ENCODE measurements around the gene ATP2C2.

Gene ATP2C2

DNA sequence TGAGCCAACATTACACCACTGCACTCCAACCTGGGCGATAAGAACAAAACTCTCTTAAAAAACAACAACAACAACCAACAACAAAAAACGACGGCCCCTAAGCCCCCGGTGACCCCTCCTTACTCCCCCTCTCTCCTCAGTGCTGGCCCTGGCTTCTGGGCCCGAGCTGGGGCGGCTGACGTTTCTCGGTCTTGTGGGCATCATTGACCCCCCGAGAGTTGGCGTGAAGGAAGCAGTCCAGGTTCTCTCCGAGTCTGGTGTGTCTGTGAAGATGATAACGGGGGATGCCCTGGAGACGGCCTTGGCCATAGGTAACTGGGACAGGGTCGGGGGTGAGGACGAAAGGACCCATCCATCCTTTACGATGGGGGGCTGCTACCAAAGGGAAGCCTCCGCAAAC, 83.4 kb downstream of the ATP2C2 start:
- DNase-seq (ENCODE audit: low read depth, low spot score) = no peak
- TF ChIP-seq, protein P1, sequence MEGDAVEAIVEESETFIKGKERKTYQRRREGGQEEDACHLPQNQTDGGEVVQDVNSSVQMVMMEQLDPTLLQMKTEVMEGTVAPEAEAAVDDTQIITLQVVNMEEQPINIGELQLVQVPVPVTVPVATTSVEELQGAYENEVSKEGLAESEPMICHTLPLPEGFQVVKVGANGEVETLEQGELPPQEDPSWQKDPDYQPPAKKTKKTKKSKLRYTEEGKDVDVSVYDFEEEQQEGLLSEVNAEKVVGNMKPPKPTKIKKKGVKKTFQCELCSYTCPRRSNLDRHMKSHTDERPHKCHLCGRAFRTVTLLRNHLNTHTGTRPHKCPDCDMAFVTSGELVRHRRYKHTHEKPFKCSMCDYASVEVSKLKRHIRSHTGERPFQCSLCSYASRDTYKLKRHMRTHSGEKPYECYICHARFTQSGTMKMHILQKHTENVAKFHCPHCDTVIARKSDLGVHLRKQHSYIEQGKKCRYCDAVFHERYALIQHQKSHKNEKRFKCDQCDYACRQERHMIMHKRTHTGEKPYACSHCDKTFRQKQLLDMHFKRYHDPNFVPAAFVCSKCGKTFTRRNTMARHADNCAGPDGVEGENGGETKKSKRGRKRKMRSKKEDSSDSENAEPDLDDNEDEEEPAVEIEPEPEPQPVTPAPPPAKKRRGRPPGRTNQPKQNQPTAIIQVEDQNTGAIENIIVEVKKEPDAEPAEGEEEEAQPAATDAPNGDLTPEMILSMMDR (IDR thresholded peaks at IDR 0.05; ENCODE audit: low read depth, low read length) = no peak
- in situ Hi-C loops (cut with HindIII; ENCODE audit: low sequenced_read_pairs) = no loop called here
- no peak overlapping the region for H3K4me3 ChIP-seq (ENCODE audit: low read depth, low read length)

DNA sequence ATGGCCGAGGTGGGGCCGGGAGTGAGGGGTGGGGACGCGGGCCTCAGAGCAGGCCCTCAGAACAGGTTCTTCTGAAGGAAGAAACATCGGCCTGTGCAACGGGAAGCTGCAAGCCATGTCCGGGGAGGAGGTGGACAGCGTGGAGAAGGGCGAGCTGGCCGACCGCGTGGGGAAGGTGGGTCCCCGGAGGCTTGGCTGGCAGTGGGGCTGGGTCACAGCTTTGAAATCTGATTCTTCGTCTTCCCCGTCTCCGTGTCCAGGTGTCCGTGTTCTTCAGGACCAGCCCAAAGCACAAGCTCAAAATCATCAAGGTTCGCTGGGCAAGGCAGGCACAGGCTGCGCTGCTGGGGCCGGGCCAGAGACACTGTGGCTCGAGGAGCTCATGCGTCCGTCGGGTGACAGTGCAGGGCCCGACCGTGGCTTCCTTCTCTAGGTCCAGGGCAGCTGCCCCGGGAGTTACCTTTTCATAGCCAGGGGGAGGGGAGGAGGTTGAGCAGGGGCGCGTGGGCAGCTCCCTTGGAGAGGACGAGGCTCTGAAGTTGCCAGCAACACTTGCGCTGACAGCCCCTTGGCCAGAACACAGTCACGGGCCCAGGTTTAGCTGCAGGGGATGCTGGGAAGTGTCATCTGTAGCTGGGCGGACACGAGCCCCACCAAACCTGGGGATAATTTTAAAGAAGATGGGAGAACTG, 84.9 kb downstream of the ATP2C2 start:
- TF ChIP-seq, protein P1 (IDR thresholded peaks at IDR 0.05; ENCODE audit: low read depth, low read length) = no peak
- DNase-seq (ENCODE audit: low read depth, low spot score) = no peak
- no peak overlapping the region for H3K4me3 ChIP-seq (ENCODE audit: low read depth, low read length)
- in situ Hi-C loops (cut with HindIII; ENCODE audit: low sequenced_read_pairs) = no loop called here

DNA sequence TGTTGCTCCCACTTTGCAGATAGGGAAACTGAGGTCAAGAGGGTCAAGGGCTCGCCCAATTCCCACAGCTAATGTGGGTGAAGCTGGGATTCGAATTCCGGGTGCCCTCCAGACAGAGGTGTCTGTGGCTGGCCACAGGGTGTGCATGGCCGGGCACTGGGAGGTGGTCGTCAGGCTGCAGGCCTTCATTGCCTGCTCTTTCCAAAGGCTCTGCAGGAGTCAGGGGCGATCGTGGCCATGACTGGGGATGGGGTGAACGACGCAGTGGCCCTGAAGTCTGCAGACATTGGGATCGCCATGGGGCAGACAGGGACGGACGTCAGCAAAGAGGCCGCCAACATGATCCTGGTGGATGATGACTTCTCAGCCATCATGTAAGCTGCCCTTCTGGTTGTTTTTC, 86.3 kb downstream of the ATP2C2 start:
- in situ Hi-C loops (cut with HindIII; ENCODE audit: low sequenced_read_pairs) = no loop called here
- H3K4me3 ChIP-seq (ENCODE audit: low read depth, low read length) = no peak overlapping the region
- TF ChIP-seq, protein P1 (IDR thresholded peaks at IDR 0.05; ENCODE audit: low read depth, low read length) = no peak
- DNase-seq (ENCODE audit: low read depth, low spot score) = no peak

DNA sequence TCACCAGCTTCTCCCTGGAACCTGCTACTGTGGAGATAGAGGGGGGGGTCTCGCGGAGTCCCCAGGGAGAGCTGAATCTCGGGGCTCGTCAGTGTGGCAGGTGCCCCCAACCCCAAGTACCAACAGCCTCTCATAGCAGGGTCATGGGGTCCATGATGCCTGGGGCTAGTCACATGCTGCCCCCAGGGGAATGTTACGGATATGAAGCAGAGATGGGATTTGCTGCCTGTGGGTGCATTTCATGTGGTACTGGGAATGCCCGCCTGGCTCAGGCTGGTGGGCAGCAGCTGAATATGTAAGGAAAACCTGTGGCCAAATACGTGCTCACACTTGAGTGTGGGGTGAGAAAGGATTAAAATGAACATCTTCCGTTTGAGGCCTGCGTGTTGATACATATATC, 86.7 kb downstream of the ATP2C2 start:
- no peak overlapping the region for H3K4me3 ChIP-seq (ENCODE audit: low read depth, low read length)
- TF ChIP-seq, protein P1 (IDR thresholded peaks at IDR 0.05; ENCODE audit: low read depth, low read length) = no peak
- DNase-seq (ENCODE audit: low read depth, low spot score) = no peak
- in situ Hi-C loops (cut with HindIII; ENCODE audit: low sequenced_read_pairs) = no loop called here

DNA sequence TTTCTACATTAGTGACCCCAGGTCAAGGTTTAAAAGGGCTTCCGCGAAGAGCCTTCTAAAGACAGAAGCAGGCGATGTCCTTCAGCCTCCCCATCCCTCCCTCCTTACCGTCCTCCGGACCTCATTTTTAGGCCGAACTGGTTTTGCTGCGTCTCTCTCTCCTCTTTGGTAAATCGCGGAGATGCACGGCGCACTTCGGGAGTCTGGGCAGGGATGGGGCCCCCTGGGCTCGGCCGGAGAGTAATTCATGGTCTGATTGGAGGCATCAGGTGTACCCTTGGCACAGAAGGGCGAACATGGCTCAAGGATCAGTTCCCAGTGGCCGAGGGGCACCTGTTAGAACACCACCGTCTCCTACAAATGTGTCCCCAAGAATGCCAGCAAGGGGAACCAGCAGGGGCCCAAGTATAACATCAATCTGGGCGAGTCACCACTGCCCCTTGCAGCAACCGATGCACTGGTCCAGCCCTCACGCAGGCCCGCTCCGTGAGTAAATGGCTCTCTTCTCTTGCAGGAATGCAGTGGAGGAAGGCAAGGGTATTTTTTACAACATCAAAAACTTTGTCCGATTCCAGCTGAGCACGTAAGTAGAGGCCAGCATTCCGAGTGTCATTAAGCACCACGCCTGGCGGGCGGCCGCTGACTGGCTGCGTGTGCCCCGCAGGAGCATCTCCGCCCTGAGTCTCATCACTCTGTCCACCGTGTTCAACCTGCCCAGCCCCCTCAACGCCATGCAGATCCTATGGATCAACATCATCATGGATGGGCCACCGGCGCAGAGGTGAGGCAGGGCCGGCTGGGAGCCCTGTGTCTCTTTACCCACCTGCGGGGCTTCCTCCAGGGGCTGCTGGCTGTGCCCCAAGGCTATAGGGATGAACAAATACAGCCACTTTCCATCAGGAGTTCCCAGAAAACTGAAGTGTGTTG, 90.5 kb downstream of the ATP2C2 start:
- DNase-seq (ENCODE audit: low read depth, low spot score) = no peak
- TF ChIP-seq, protein P1 (IDR thresholded peaks at IDR 0.05; ENCODE audit: low read depth, low read length) = no peak
- in situ Hi-C loops (cut with HindIII; ENCODE audit: low sequenced_read_pairs) = no loop called here
- no peak overlapping the region for H3K4me3 ChIP-seq (ENCODE audit: low read depth, low read length)

DNA sequence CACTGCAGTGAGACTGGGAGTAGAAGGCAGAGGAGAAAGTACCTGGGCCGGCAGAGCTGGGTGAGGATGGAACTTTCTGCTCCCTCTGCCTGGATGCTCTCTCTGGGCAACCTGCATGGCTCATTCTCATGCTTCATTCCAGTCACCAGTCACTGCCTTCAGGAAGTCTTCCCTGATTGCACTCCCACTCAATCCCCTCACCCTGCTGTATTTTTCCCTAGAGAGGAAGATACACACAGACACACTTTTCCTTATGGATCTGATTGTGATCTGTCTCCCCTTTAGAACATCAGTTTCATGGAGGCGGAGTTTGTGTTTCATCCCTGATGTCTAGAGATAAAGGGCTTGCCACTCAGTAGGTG, 91.2 kb downstream of the ATP2C2 start:
- DNase-seq (ENCODE audit: low read depth, low spot score) = no peak
- H3K4me3 ChIP-seq (ENCODE audit: low read depth, low read length) = no peak overlapping the region
- in situ Hi-C loops (cut with HindIII; ENCODE audit: low sequenced_read_pairs) = no loop called here
- TF ChIP-seq, protein P1 (IDR thresholded peaks at IDR 0.05; ENCODE audit: low read depth, low read length) = no peak

Data from astrocyte of the spinal cord (primary cell).